ENCODE data around the gene GK. TPM values are rescaled to one million over a fixed set of nuclear protein-coding genes. Genes with fewer than 3 reads are reported as not detected.

Gene GK
- total RNA-seq, 1 donor from 2014 or later = 2.4 TPM

GRCh38 chrX:30673127-30673796 is 20.0 kb downstream of the GK start:
- Mint-ChIP-seq H3K9me3 (ENCODE audit: unreplicated experiment) (no peaks in the 10 kb centered on the region), H3K4me1 (ENCODE audit: unreplicated experiment) (no peaks in the 10 kb centered on the region), H3K27ac (ENCODE audit: unreplicated experiment) (no peak overlapping the region), H3K36me3 (ENCODE audit: low read depth, unreplicated experiment) (no peaks in the 10 kb centered on the region), H3K4me3 (ENCODE audit: unreplicated experiment) (no peak overlapping the region), H3K27me3 (ENCODE audit: unreplicated experiment) (no peaks in the 10 kb centered on the region)
- no peak for TF ChIP-seq CTCF (IDR thresholded peaks at IDR 0.05; ENCODE audit: unreplicated experiment)
- DNase-seq (ENCODE audit: low spot score) = no peak

- DNase-seq (ENCODE audit: low spot score) = no peak
- Mint-ChIP-seq H3K4me1 (ENCODE audit: unreplicated experiment) (no peaks in the 10 kb centered on the region), H3K27me3 (ENCODE audit: unreplicated experiment) (no peaks in the 10 kb centered on the region), H3K9me3 (ENCODE audit: unreplicated experiment) (no peaks in the 10 kb centered on the region), H3K4me3 (ENCODE audit: unreplicated experiment) (no peak overlapping the region), H3K27ac (ENCODE audit: unreplicated experiment) (no peak overlapping the region), H3K36me3 (ENCODE audit: low read depth, unreplicated experiment) (no peaks in the 10 kb centered on the region)
- no peak for TF ChIP-seq CTCF (IDR thresholded peaks at IDR 0.05; ENCODE audit: unreplicated experiment)
Measured at GRCh38 chrX:30673884-30674598, 20.8 kb downstream of the GK start.

GRCh38 chrX:30674799-30675198 is 21.6 kb downstream of the GK start:
- no peaks in the 10 kb centered on the region for H3K4me1 Mint-ChIP-seq (ENCODE audit: unreplicated experiment)
- DNase-seq (ENCODE audit: low spot score) = no peak
- H3K27ac Mint-ChIP-seq (ENCODE audit: unreplicated experiment) = no peak overlapping the region
- no peaks in the 10 kb centered on the region for H3K9me3 Mint-ChIP-seq (ENCODE audit: unreplicated experiment)
- no peaks in the 10 kb centered on the region for H3K27me3 Mint-ChIP-seq (ENCODE audit: unreplicated experiment)
- no peaks in the 10 kb centered on the region for H3K36me3 Mint-ChIP-seq (ENCODE audit: low read depth, unreplicated experiment)
- TF ChIP-seq CTCF (IDR thresholded peaks at IDR 0.05; ENCODE audit: unreplicated experiment) = no peak
- H3K4me3 Mint-ChIP-seq (ENCODE audit: unreplicated experiment) = no peak overlapping the region

- Mint-ChIP-seq H3K4me3 (ENCODE audit: unreplicated experiment) (no peak overlapping the region), H3K27me3 (ENCODE audit: unreplicated experiment) (no peaks in the 10 kb centered on the region), H3K27ac (ENCODE audit: unreplicated experiment) (no peak overlapping the region), H3K4me1 (ENCODE audit: unreplicated experiment) (no peaks in the 10 kb centered on the region), H3K9me3 (ENCODE audit: unreplicated experiment) (no peaks in the 10 kb centered on the region), H3K36me3 (ENCODE audit: low read depth, unreplicated experiment) (no peaks in the 10 kb centered on the region)
- no peak for DNase-seq (ENCODE audit: low spot score)
- no peak for TF ChIP-seq CTCF (IDR thresholded peaks at IDR 0.05; ENCODE audit: unreplicated experiment)
Measured at GRCh38 chrX:30679369-30679768, 26.1 kb downstream of the GK start.

GRCh38 chrX:30680618-30681017 is 27.4 kb downstream of the GK start:
- Mint-ChIP-seq H3K9me3 (ENCODE audit: unreplicated experiment) (no peaks in the 10 kb centered on the region), H3K36me3 (ENCODE audit: low read depth, unreplicated experiment) (no peaks in the 10 kb centered on the region), H3K27me3 (ENCODE audit: unreplicated experiment) (no peaks in the 10 kb centered on the region), H3K27ac (ENCODE audit: unreplicated experiment) (no peak overlapping the region), H3K4me1 (ENCODE audit: unreplicated experiment) (no peaks in the 10 kb centered on the region), H3K4me3 (ENCODE audit: unreplicated experiment) (no peak overlapping the region)
- no peak for DNase-seq (ENCODE audit: low spot score)
- no peak for TF ChIP-seq CTCF (IDR thresholded peaks at IDR 0.05; ENCODE audit: unreplicated experiment)

Data from endothelial cell (in vitro differentiated cells).